Measurements from ENCODE around the gene BORCS8. TPM values are rescaled to one million over a fixed set of nuclear protein-coding genes. Genes with fewer than 3 reads are reported as not detected.

The BORCS8 gene
- total RNA-seq, 2 donors from 2014 or later = 18.0 to 26.9 TPM

- Histone ChIP-seq H3K27me3 (replicated peaks; ENCODE audit: insufficient read depth) (peaks cover 24% of the 10 kb centered on the region), H3K36me3 (no peaks in the 10 kb centered on the region), H3K4me3 (no peak overlapping the region), H3K27ac (no peak overlapping the region), H3K9me3 (no peaks in the 10 kb centered on the region), H3K4me1 (replicated peaks) (no peaks in the 10 kb centered on the region)
- DNase-seq (ENCODE audit: low spot score) = no peak
- TF ChIP-seq, protein P1, sequence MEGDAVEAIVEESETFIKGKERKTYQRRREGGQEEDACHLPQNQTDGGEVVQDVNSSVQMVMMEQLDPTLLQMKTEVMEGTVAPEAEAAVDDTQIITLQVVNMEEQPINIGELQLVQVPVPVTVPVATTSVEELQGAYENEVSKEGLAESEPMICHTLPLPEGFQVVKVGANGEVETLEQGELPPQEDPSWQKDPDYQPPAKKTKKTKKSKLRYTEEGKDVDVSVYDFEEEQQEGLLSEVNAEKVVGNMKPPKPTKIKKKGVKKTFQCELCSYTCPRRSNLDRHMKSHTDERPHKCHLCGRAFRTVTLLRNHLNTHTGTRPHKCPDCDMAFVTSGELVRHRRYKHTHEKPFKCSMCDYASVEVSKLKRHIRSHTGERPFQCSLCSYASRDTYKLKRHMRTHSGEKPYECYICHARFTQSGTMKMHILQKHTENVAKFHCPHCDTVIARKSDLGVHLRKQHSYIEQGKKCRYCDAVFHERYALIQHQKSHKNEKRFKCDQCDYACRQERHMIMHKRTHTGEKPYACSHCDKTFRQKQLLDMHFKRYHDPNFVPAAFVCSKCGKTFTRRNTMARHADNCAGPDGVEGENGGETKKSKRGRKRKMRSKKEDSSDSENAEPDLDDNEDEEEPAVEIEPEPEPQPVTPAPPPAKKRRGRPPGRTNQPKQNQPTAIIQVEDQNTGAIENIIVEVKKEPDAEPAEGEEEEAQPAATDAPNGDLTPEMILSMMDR (IDR thresholded peaks at IDR 0.05) = no peak
- no peak for TF ChIP-seq POLR2AphosphoS5 (IDR thresholded peaks at IDR 0.05)
- TF ChIP-seq POLR2A (IDR thresholded peaks at IDR 0.05) = no peak
- WGBS = 21% methylated on average over 7 of the region's 7 CpGs
- intact Hi-C loops (cut with DNase I) = no loop called here
These were observed 21.0 kb upstream of the BORCS8 start for GRCh38 chr19:19212916-19213315.

- H3K4me3 ChIP-seq = no peak within 1 kb of the TSS
- 9% methylated on average over 51 of the region's 54 CpGs for WGBS
These were observed 19.8 kb upstream of the BORCS8 start, which contains the start of gene NCAN for GRCh38 chr19:19211499-19212420. Gene NCAN, plus strand, starts transcription at chr19:19211958. Its CDS starts 4,996 bp downstream, at chr19:19216954.

GRCh38 chr19:19209372-19209771 lies 17.4 kb upstream of the BORCS8 start:
- no peaks in the 10 kb centered on the region for H3K36me3 ChIP-seq
- DNase-seq (ENCODE audit: low spot score) = no peak
- TF ChIP-seq, protein P1 (IDR thresholded peaks at IDR 0.05) = no peak
- no peak for TF ChIP-seq POLR2AphosphoS5 (IDR thresholded peaks at IDR 0.05)
- TF ChIP-seq POLR2A (IDR thresholded peaks at IDR 0.05) = no peak
- H3K27ac ChIP-seq = no peak overlapping the region
- H3K27me3 ChIP-seq (replicated peaks; ENCODE audit: insufficient read depth) = peaks cover 24% of the 10 kb centered on the region
- no peaks in the 10 kb centered on the region for H3K9me3 ChIP-seq
- intact Hi-C loops (cut with DNase I) = no loop called here
- no peaks in the 10 kb centered on the region for H3K4me1 ChIP-seq (replicated peaks)
- WGBS = 63% methylated on average over 9 of the region's 9 CpGs
- no peak overlapping the region for H3K4me3 ChIP-seq

More at GRCh38 chr19:19211499-19212420, 19.8 kb upstream of the BORCS8 start, which contains the start of gene NCAN:
- peaks cover 24% of the 10 kb centered on the region for H3K27me3 ChIP-seq (replicated peaks; ENCODE audit: insufficient read depth)
- no peaks in the 10 kb centered on the region for H3K4me1 ChIP-seq (replicated peaks)
- DNase-seq (ENCODE audit: low spot score) = no peak
- no peaks in the 10 kb centered on the region for H3K36me3 ChIP-seq
- no peaks in the 10 kb centered on the region for H3K9me3 ChIP-seq
- no peak within 1 kb of the TSS for H3K27ac ChIP-seq
- TF ChIP-seq POLR2A (IDR thresholded peaks at IDR 0.05) (no peak), POLR2AphosphoS5 (IDR thresholded peaks at IDR 0.05) (no peak)
- TF ChIP-seq, protein P1 (IDR thresholded peaks at IDR 0.05) = no peak
- intact Hi-C loops (cut with DNase I) = no loop called here

DNA sequence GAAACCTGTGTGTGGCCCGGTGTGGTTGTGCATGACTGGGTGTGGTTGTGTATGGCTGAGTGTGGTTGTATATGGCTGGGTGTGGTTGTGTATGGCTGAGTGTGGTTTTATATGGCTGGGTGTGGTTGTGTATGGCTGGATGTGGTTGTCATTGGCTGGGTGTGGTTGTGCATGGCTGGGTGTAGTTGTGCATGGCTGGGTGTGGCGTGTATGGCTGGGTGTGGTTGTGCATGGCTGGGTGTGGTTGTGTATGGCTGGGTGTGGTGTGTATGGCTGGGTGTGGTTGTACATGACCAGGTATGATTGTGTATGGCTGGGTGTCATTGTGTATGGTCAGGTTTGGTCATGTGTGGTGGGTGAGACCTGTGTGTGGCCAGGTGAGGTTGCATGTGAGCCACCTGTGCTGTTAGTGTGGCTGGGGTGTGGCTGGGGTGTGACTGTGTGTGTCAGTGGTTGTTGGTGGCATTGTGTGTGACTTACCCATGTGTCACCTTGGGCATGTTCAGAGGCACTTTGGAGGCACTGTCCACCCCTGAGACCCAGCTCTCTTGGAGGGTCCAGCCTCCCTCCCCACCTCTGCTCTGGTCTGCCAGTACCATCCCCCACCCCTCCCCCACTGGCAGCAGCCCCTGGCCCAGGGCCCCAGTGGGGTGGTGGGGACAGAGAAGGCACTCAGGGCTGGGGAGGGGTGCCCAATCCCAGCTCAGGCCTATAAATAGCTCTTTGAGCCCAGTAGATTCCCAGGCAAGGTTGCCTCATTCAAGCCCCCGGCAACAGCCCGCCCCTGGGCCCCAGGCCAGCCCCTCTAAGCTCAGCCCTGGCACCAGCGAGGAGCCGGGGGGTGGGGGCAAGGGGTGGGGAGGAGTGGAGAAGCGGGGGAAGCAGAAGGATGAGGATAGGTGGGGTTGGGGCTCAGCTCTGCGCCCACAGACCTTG lies 16.0 kb upstream of the BORCS8 start:
- Histone ChIP-seq H3K9me3 (no peaks in the 10 kb centered on the region), H3K4me1 (replicated peaks) (peaks cover under 1% of the 10 kb centered on the region), H3K27me3 (replicated peaks; ENCODE audit: insufficient read depth) (peaks cover 18% of the 10 kb centered on the region), H3K4me3 (no peak overlapping the region), H3K36me3 (no peaks in the 10 kb centered on the region), H3K27ac (no peak overlapping the region)
- intact Hi-C loops (cut with DNase I) = no loop called here
- TF ChIP-seq, protein P1 (IDR thresholded peaks at IDR 0.05) = no peak
- no peak for TF ChIP-seq POLR2A (IDR thresholded peaks at IDR 0.05)
- no peak for TF ChIP-seq POLR2AphosphoS5 (IDR thresholded peaks at IDR 0.05)
- WGBS = 50% methylated on average over 7 of the region's 8 CpGs
- DNase-seq (ENCODE audit: low spot score) = no peak

Measured in prostate gland (tissue), 2 donors.